ENCODE data around the gene MLANA.
"Not testable (repeated sequence)": the region's sequence is repeated elsewhere in the genome, so short reads cannot be mapped to it uniquely, and the experiment has no call there.

The MLANA gene

GRCh38 chr9:5869315-5870019 lies 21.2 kb upstream of the MLANA start:
- in situ Hi-C loops (cut with MboI; ENCODE audit: low sequenced_read_pairs): no loop called here

GRCh38 chr9:5870020-5870339 lies 20.7 kb upstream of the MLANA start:
- in situ Hi-C loops (cut with MboI; ENCODE audit: low sequenced_read_pairs): no loop called here

- in situ Hi-C loops (cut with MboI; ENCODE audit: low sequenced_read_pairs): no loop called here
Observed at GRCh38 chr9:5870691-5871090, 20.0 kb upstream of the MLANA start.

- in situ Hi-C loops (cut with MboI; ENCODE audit: low sequenced_read_pairs): no loop called here
Observed at GRCh38 chr9:5871785-5872184, 18.9 kb upstream of the MLANA start.

- in situ Hi-C loops (cut with MboI; ENCODE audit: low sequenced_read_pairs): no loop called here
Observed at GRCh38 chr9:5872511-5872910, 18.2 kb upstream of the MLANA start.

GRCh38 chr9:5873439-5873838 lies 17.2 kb upstream of the MLANA start:
- in situ Hi-C loops (cut with MboI; ENCODE audit: low sequenced_read_pairs): no loop called here

- in situ Hi-C loops (cut with MboI; ENCODE audit: low sequenced_read_pairs): no loop called here
Observed at GRCh38 chr9:5874048-5874447, 16.6 kb upstream of the MLANA start.

- in situ Hi-C loops (cut with MboI; ENCODE audit: low sequenced_read_pairs): no loop called here
Observed at GRCh38 chr9:5876026-5876425, 14.7 kb upstream of the MLANA start.

GRCh38 chr9:5876711-5877110 lies 14.0 kb upstream of the MLANA start:
- in situ Hi-C loops (cut with MboI; ENCODE audit: low sequenced_read_pairs): no loop called here

- in situ Hi-C loops (cut with MboI; ENCODE audit: low sequenced_read_pairs): no loop called here
Observed at GRCh38 chr9:5879419-5880181, 11.1 kb upstream of the MLANA start.

GRCh38 chr9:5882244-5883012 lies 8.3 kb upstream of the MLANA start:
- in situ Hi-C loops (cut with MboI; ENCODE audit: low sequenced_read_pairs): not testable (repeated sequence)

- in situ Hi-C loops (cut with MboI; ENCODE audit: low sequenced_read_pairs): no loop called here
Observed at GRCh38 chr9:5884191-5884590, 6.5 kb upstream of the MLANA start.

- in situ Hi-C loops (cut with MboI; ENCODE audit: low sequenced_read_pairs): no loop called here
Observed at GRCh38 chr9:5886114-5886939, 4.4 kb upstream of the MLANA start.

- in situ Hi-C loops (cut with MboI; ENCODE audit: low sequenced_read_pairs): no loop called here
Observed at GRCh38 chr9:5892456-5893133, 1.9 kb downstream of the MLANA start.

- in situ Hi-C loops (cut with MboI; ENCODE audit: low sequenced_read_pairs): no loop called here
Observed at GRCh38 chr9:5893134-5893505, 2.4 kb downstream of the MLANA start.

GRCh38 chr9:5893591-5894236 lies 3.0 kb downstream of the MLANA start:
- in situ Hi-C loops (cut with MboI; ENCODE audit: low sequenced_read_pairs): no loop called here

GRCh38 chr9:5894237-5894959 lies 3.7 kb downstream of the MLANA start:
- in situ Hi-C loops (cut with MboI; ENCODE audit: low sequenced_read_pairs): no loop called here

- in situ Hi-C loops (cut with MboI; ENCODE audit: low sequenced_read_pairs): no loop called here
Observed at GRCh38 chr9:5895782-5896181, 5.1 kb downstream of the MLANA start.

- in situ Hi-C loops (cut with MboI; ENCODE audit: low sequenced_read_pairs): no loop called here
Observed at GRCh38 chr9:5896863-5897262, 6.2 kb downstream of the MLANA start.

Data from HL-60/S4 treated with phorbol 12-myristate 13-acetate at 8.2 ng/mL for 4 days and 3 days (cell line).